ENCODE data around the gene PDE6A. TPM values are rescaled to one million over a fixed set of nuclear protein-coding genes. Genes with fewer than 3 reads are reported as not detected.
A peak's percentile ranks its signal among the peaks of the same experiment; 100 is the strongest.
"Not testable (repeated sequence)": the region's sequence is repeated elsewhere in the genome, so short reads cannot be mapped to it uniquely, and the experiment has no call there.

The PDE6A gene
- total RNA-seq, 1 donor from 2014 or later: not detected

DNA sequence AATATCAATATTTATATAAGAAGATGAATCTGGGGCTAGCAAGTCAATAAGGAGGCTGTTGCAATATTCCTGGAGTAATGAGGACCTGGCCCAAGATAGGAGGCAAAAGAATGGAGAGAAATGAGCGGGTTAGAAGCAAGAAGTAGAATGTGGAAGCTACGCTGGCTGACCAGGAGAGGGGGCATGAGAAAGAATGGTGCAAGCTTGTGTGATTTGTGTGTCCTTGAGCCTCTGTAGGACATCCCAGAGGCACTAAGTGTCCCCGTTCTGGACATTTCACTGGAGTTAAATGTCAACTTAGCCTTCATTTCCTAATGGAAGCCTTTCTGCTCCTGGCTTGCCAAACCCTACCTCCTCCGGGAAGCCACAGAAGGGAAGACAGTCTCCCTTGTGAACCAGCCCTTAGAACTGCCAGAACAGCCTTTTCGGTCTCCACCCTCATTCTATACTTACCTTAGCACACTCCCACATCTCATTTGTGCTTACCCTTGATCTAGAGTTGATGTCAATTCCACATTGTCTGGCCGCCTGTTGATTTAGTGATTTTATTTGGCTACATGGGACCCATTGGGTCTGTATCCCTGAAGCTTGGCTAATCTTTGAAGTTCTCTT, 6.7 kb upstream of the PDE6A start:
- no peaks in the 10 kb centered on the region for H3K9me3 ChIP-seq
- intact Hi-C loops (cut with DNase I): loop anchor here (10.0 kb wide), 1 partner anchor 56 kb away; no protein-coding TSS in a partner anchor
- TF ChIP-seq, protein P1, sequence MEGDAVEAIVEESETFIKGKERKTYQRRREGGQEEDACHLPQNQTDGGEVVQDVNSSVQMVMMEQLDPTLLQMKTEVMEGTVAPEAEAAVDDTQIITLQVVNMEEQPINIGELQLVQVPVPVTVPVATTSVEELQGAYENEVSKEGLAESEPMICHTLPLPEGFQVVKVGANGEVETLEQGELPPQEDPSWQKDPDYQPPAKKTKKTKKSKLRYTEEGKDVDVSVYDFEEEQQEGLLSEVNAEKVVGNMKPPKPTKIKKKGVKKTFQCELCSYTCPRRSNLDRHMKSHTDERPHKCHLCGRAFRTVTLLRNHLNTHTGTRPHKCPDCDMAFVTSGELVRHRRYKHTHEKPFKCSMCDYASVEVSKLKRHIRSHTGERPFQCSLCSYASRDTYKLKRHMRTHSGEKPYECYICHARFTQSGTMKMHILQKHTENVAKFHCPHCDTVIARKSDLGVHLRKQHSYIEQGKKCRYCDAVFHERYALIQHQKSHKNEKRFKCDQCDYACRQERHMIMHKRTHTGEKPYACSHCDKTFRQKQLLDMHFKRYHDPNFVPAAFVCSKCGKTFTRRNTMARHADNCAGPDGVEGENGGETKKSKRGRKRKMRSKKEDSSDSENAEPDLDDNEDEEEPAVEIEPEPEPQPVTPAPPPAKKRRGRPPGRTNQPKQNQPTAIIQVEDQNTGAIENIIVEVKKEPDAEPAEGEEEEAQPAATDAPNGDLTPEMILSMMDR (IDR thresholded peaks at IDR 0.05): no peak
- H3K27me3 ChIP-seq: no peaks in the 10 kb centered on the region
- DNase-seq (ENCODE audit: low spot score in 2 of 2): no peak
- H3K4me3 ChIP-seq: no peak overlapping the region
- H3K4me1 ChIP-seq: no peaks in the 10 kb centered on the region
- H3K36me3 ChIP-seq: no peaks in the 10 kb centered on the region
- H3K27ac ChIP-seq: no peak overlapping the region

DNA sequence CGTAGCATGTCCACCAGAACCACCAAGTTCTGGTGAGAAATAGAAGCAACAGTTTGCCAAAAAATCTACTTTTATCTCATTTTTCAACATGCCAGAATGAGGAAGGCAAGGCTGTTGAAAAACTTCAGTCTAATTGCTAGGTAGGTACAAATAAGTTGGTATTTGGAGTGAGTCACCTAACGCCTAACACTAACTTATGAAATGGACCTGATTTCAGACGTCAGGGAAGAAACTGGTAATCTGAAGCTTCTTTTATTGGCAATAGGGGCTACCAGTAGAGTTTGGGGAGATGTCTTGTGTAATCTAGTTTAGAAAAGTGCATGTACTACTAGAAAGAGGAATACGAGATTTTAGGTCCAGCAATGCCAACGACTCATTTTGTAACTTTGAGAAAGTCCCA, 4.4 kb upstream of the PDE6A start:
- H3K27ac ChIP-seq: no peak overlapping the region
- H3K4me3 ChIP-seq: no peak overlapping the region
- TF ChIP-seq, protein P1 (IDR thresholded peaks at IDR 0.05): no peak
- H3K27me3 ChIP-seq: no peaks in the 10 kb centered on the region
- H3K9me3 ChIP-seq: no peaks in the 10 kb centered on the region
- no peaks in the 10 kb centered on the region for H3K4me1 ChIP-seq
- intact Hi-C loops (cut with DNase I): no loop called here
- no peaks in the 10 kb centered on the region for H3K36me3 ChIP-seq
- no peak for DNase-seq (ENCODE audit: low spot score in 2 of 2)

DNA sequence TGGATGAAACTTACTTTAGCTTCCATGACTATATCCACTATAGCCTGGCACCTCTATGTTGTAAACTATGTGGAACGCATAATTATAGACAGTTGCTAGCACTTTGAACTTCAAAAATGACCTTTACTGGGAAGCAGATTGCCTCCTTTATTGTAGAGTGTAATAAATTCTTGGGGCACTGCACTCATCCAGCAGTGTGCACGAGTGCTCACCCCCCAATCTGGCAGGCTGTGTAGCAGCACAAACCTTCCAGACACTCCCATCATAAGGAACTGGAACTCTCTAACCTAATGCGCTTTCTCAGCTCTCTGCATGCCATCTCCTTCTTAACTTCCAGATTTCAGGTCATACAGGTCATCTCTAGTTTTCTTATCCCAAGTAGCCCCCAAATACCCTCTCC, 1.5 kb upstream of the PDE6A start:
- Histone ChIP-seq H3K4me3 (no peak overlapping the region), H3K4me1 (no peaks in the 10 kb centered on the region), H3K27ac (no peak overlapping the region), H3K27me3 (no peaks in the 10 kb centered on the region), H3K9me3 (no peaks in the 10 kb centered on the region), H3K36me3 (no peaks in the 10 kb centered on the region)
- intact Hi-C loops (cut with DNase I): no loop called here
- DNase-seq (ENCODE audit: low spot score in 2 of 2): no peak
- TF ChIP-seq, protein P1 (IDR thresholded peaks at IDR 0.05): no peak

DNA sequence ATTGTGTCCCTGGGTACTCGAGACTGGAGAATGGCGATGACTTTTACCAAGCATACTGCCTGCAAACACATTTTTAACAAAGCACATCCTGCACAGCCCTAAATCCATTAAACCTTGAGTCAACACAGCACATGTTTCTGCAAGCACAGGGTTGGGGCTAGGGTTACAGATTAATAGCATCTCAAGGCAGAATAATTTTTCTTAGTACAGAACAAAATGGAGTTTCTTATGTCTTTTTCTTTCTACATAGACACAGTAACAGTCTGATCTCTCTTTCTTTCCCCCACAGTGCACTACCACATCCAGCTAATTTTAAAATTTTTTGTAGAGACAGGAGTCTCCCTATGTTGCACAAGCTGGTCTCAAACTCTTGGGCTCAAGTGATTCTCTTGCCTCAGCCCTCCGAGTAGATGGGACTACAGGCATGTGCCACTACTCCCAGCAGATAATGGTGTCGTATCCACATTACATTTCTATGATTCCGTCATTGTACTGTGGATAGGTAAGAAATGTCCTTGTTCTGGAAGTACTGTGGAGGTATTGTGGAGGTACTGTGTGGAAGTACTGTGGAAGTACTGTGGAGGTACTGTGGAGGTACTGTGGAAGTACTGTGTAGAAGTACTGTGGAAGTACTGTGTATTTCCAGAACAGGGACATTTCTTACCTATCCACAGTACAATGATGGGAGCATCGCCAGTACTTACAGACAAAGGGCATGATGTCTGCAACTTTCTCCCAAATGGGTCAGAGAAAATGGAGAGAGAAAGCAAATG, 1.2 kb downstream of the PDE6A start:
- H3K36me3 ChIP-seq; H3K27me3 ChIP-seq; H3K4me3 ChIP-seq; H3K27ac ChIP-seq; DNase-seq (ENCODE audit: low spot score in 2 of 2); H3K9me3 ChIP-seq; intact Hi-C loops (cut with DNase I): not testable (repeated sequence)
- peaks cover 0 to 14% of the 10 kb centered on the region in 2 donors for H3K4me1 ChIP-seq

DNA sequence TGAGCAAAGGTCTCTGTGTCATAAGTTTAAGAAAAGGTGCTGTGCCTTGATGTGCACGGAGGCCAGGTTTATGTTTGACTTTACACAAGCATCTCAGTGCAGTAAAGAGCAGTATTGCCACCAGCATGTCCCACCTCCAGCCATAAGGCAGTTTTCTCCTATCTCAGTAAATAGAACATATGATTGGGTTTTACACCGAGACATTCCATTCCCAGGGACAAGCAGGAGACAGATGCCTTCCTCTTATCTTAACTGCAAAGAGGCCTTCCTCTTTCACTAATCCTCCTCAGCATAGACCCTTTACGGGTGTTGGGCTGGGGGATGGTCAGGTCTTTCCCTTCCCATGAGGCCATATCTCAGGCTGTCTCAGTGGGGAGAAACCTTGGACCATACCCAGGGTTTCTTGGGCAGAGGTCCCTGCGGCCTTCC, 1.8 kb downstream of the PDE6A start:
- H3K27ac ChIP-seq; H3K4me3 ChIP-seq; H3K36me3 ChIP-seq; H3K27me3 ChIP-seq; H3K9me3 ChIP-seq; intact Hi-C loops (cut with DNase I): not testable (repeated sequence)
- DNase-seq (ENCODE audit: low spot score in 2 of 2): peak in 1 of 2 donors; percentile 5
- peaks cover 0 to 20% of the 10 kb centered on the region in 2 donors for H3K4me1 ChIP-seq

DNA sequence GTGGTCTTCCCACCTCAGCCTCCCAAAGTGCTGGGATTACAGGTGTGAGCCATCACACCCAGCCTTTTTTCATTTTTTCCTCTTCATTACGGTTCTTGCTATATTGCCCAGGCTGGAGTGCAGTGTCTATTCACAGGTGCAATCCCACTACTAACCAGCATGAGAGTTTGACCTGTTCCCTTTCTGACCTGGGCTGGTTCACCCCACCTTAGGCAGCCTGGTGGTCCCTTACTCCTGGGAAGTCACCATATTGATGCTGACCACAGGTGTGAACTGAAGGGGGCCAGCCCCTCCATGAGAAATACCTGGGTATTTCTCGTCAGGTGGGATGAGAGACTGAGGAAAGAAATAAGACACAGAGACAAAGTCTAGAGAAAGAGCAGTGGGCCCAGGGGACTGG, 2.4 kb downstream of the PDE6A start:
- intact Hi-C loops (cut with DNase I): no loop called here
- Histone ChIP-seq H3K36me3 (no peaks in the 10 kb centered on the region), H3K4me1 (peaks cover 0 to 24% of the 10 kb centered on the region in 2 donors), H3K27ac (no peak overlapping the region), H3K27me3 (no peaks in the 10 kb centered on the region), H3K9me3 (no peaks in the 10 kb centered on the region), H3K4me3 (no peak overlapping the region)
- peak in 1 of 2 donors; percentile 39 for DNase-seq (ENCODE audit: low spot score in 2 of 2)
- TF ChIP-seq, protein P1 (IDR thresholded peaks at IDR 0.05): no peak

All from ascending aorta (tissue), 2 donors.